Measurements from ENCODE around the gene SPTLC2. TPM values are rescaled to one million over a fixed set of nuclear protein-coding genes. Genes with fewer than 3 reads are reported as not detected.

The SPTLC2 gene
- total and polyA plus RNA-seq, 2 of the 8 experiments (the other 6 are each of a cell fraction or from before 2014, with no cell fraction given): 8.9 to 35.1 TPM

DNA sequence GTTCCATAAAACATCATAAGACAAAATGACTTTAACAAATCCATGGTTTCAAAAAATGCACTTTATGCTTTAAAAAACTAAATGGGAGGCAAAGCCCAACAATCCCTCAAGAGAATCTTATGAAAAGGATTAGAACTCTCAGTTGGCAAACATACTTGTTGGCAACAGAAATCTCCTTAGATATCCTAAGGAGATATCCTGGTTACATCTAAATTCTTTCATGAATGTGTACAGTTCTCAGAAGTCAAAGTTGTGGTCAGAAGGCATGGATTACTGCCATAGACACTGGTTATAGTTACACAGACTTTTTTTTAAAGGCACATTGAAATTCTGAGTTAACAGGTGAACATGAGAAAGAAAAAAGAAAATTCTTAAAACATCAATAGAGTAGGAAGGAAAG, 100.3 kb downstream of the SPTLC2 start:
- FAIRE-seq: no peak
- no peak overlapping the region for H3K23ac ChIP-seq (ENCODE audit: insufficient read length)
- TF ChIP-seq TAF7 (optimal IDR thresholded peaks at IDR 0.05; ENCODE audit: borderline replicate concordance, low read depth, low read length): no peak
- TF ChIP-seq KDM5A (IDR thresholded peaks at IDR 0.05; ENCODE audit: low read length): no peak
- TF ChIP-seq, protein P1, sequence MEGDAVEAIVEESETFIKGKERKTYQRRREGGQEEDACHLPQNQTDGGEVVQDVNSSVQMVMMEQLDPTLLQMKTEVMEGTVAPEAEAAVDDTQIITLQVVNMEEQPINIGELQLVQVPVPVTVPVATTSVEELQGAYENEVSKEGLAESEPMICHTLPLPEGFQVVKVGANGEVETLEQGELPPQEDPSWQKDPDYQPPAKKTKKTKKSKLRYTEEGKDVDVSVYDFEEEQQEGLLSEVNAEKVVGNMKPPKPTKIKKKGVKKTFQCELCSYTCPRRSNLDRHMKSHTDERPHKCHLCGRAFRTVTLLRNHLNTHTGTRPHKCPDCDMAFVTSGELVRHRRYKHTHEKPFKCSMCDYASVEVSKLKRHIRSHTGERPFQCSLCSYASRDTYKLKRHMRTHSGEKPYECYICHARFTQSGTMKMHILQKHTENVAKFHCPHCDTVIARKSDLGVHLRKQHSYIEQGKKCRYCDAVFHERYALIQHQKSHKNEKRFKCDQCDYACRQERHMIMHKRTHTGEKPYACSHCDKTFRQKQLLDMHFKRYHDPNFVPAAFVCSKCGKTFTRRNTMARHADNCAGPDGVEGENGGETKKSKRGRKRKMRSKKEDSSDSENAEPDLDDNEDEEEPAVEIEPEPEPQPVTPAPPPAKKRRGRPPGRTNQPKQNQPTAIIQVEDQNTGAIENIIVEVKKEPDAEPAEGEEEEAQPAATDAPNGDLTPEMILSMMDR (IDR thresholded peaks at IDR 0.05; ENCODE audit: control extremely low read depth in 1 of 3, insufficient read depth in 1 of 3, low read depth in 1 of 3, low read length in 3 of 3): no peak
- TF ChIP-seq, protein P2, sequence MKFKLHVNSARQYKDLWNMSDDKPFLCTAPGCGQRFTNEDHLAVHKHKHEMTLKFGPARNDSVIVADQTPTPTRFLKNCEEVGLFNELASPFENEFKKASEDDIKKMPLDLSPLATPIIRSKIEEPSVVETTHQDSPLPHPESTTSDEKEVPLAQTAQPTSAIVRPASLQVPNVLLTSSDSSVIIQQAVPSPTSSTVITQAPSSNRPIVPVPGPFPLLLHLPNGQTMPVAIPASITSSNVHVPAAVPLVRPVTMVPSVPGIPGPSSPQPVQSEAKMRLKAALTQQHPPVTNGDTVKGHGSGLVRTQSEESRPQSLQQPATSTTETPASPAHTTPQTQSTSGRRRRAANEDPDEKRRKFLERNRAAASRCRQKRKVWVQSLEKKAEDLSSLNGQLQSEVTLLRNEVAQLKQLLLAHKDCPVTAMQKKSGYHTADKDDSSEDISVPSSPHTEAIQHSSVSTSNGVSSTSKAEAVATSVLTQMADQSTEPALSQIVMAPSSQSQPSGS (IDR thresholded peaks at IDR 0.05; ENCODE audit: low read length): no peak
- TF ChIP-seq RNF2 (IDR thresholded peaks at IDR 0.05; ENCODE audit: borderline replicate concordance, low read depth, low read length, missing control alignments, poor library complexity, severe bottlenecking): no peak
- no peak for TF ChIP-seq RXRA (IDR thresholded peaks at IDR 0.05; ENCODE audit: insufficient read depth, low read depth, low read length)
- TF ChIP-seq YY1 (IDR thresholded peaks at IDR 0.05; ENCODE audit: low read depth, low read length): no peak
- no peak for TF ChIP-seq TAF1 (IDR thresholded peaks at IDR 0.05; ENCODE audit: low read depth, low read length)
- no peak for TF ChIP-seq GABPA (IDR thresholded peaks at IDR 0.05; ENCODE audit: borderline replicate concordance, insufficient read depth, low read length)

More for the DNA sequence above, 100.3 kb downstream of the SPTLC2 start:
- Histone ChIP-seq H3K4me3 (ENCODE audit: extremely low read depth in 1 of 4, insufficient read depth in 2 of 4, low read depth in 3 of 4, low read length in 4 of 4) (no peak overlapping the region), H4K91ac (replicated peaks; ENCODE audit: insufficient read length, low read length) (no peak overlapping the region), H3K27ac (ENCODE audit: low read depth, low read length) (no peak overlapping the region), H3K79me1 (ENCODE audit: low read depth, low read length) (no peaks in the 10 kb centered on the region), H4K5ac (ENCODE audit: insufficient read length, low read depth, low read length) (no peak overlapping the region), H2BK20ac (ENCODE audit: low read length) (no peak overlapping the region), H3K9me3 (ENCODE audit: insufficient read depth in 2 of 2, low read depth in 1 of 2, low read length in 1 of 2) (no peaks in the 10 kb centered on the region), H3K18ac (ENCODE audit: extremely low read depth, low read length) (no peak overlapping the region), H3K27me3 (replicated peaks in 1 of 4; ENCODE audit: control insufficient read depth in 3 of 4, extremely low read depth in 1 of 4, insufficient read depth in 3 of 4, low read length in 3 of 4) (no peaks in the 10 kb centered on the region), H3K9ac (replicated peaks in 1 of 4; ENCODE audit: extremely low read depth in 1 of 4, low read depth in 3 of 4, low read length in 3 of 4) (no peak overlapping the region), H4K20me1 (replicated peaks in 1 of 2; ENCODE audit: control insufficient read depth in 1 of 2, insufficient read depth in 2 of 2, low read length in 2 of 2) (no peaks in the 10 kb centered on the region), H3K4me2 (ENCODE audit: insufficient read depth in 1 of 2, low read depth in 2 of 2, low read length in 2 of 2) (no peak overlapping the region), H2AK5ac (ENCODE audit: low read depth, low read length) (no peak overlapping the region), H3K23me2 (ENCODE audit: low read depth, low read length) (no peaks in the 10 kb centered on the region), H3K14ac (ENCODE audit: insufficient read length) (no peak overlapping the region), H3K4ac (replicated peaks; ENCODE audit: insufficient read length, low read depth, low read length) (no peak overlapping the region), H2BK5ac (ENCODE audit: low read depth, low read length) (no peak overlapping the region), H2BK15ac (ENCODE audit: low read length) (no peak overlapping the region), H4K8ac (ENCODE audit: extremely low read depth, insufficient read depth, low read length) (no peak overlapping the region), H2BK12ac (ENCODE audit: low read depth, low read length) (no peak overlapping the region), H2BK120ac (replicated peaks; ENCODE audit: low read depth, low read length) (no peak overlapping the region), H3K79me2 (ENCODE audit: control insufficient read depth in 1 of 2, insufficient read depth in 2 of 2, low read length in 2 of 2) (no peaks in the 10 kb centered on the region), H3K56ac (replicated peaks; ENCODE audit: insufficient read length, low read depth, low read length) (no peak overlapping the region), H3K36me3 (ENCODE audit: control insufficient read depth in 2 of 4, insufficient read depth in 4 of 4, low read length in 3 of 4) (peaks cover 7 to 27% (median 18%) of the 10 kb centered on the region in 4 experiments), H3K4me1 (replicated peaks in 1 of 4; ENCODE audit: control insufficient read depth in 3 of 4, insufficient read depth in 4 of 4, low read length in 3 of 4) (no peaks in the 10 kb centered on the region), H2AFZ (ENCODE audit: low read length) (no peak overlapping the region)
- POLR2A ChIA-PET (ENCODE audit: partially characterized antibody): no interaction called here
- CTCF ChIA-PET (ENCODE audit: partially characterized antibody): interaction anchor here (0.6 to 2.1 kb wide), 4 partner anchors 11 to 215 kb away, joined by 3 to 9 read pairs (median 3); partner anchors contain the start of gene AHSA1
- DNase-seq (ENCODE audit: low read depth in 1 of 2, low spot score in 2 of 2): no peak
